Fibroblast of skin of abdomen (primary cell): Measurements from ENCODE around the gene NUDT4.
A peak's percentile ranks its signal among the peaks of the same experiment; 100 is the strongest.
"Not testable (repeated sequence)": the region's sequence is repeated elsewhere in the genome, so short reads cannot be mapped to it uniquely, and the experiment has no call there.

ENCODE experiments used
- DNase-seq: peaks from one replicate; pipeline ENCODE4 v3.0.0-alpha.2; 2013

NUDT4 gene

GRCh38 chr12:93429852-93430251, 52.1 kb downstream of the NUDT4 start:
- DNase-seq: no peak

GRCh38 chr12:93430280-93430679, 52.6 kb downstream of the NUDT4 start:
- DNase-seq: peak; percentile 52

- DNase-seq: not testable (repeated sequence)
Observed at GRCh38 chr12:93432031-93432430, 54.3 kb downstream of the NUDT4 start.

- DNase-seq: no peak
Observed at GRCh38 chr12:93434256-93434865, 56.6 kb downstream of the NUDT4 start.

GRCh38 chr12:93438266-93439050, 60.7 kb downstream of the NUDT4 start:
- no peak for DNase-seq

- no peak for DNase-seq
Observed at GRCh38 chr12:93440043-93440835, 62.5 kb downstream of the NUDT4 start.

- DNase-seq: no peak
Observed at GRCh38 chr12:93441081-93441616, 63.4 kb downstream of the NUDT4 start.

- DNase-seq: peak; percentile 96
Observed at GRCh38 chr12:93441617-93442410, 64.1 kb downstream of the NUDT4 start, which contains the start of gene UBE2N. TSS of gene UBE2N (minus strand) at chr12:93441947. CDS start at chr12:93441884, 63 bp downstream.

GRCh38 chr12:93442411-93443340, 65.0 kb downstream of the NUDT4 start:
- no peak for DNase-seq

GRCh38 chr12:93443576-93443975, 65.9 kb downstream of the NUDT4 start:
- DNase-seq: no peak

- DNase-seq: no peak
Observed at GRCh38 chr12:93447555-93448290, 70.0 kb downstream of the NUDT4 start.

GRCh38 chr12:93448796-93449195, 71.1 kb downstream of the NUDT4 start:
- no peak for DNase-seq

- no peak for DNase-seq
Observed at GRCh38 chr12:93449277-93449676, 71.6 kb downstream of the NUDT4 start.

- DNase-seq: no peak
Observed at GRCh38 chr12:93451423-93452158, 73.9 kb downstream of the NUDT4 start.

GRCh38 chr12:93453633-93454032, 75.9 kb downstream of the NUDT4 start:
- DNase-seq: peak; percentile 51

GRCh38 chr12:93456077-93456476, 78.4 kb downstream of the NUDT4 start:
- DNase-seq: no peak
